Calu3 (cell line): ENCODE results near the gene TSPAN6. TPM values are rescaled to one million over a fixed set of nuclear protein-coding genes. Genes with fewer than 3 reads are reported as not detected.

Source experiments
- BruUV-seq: library from RNA; stranded (reverse); fragments of 400-500 nt; replicated peaks from 2 replicates; lab custom pipeline; 2021; lab: Mats Ljungman, UMichigan
- CTCF ChIA-PET: fragments of 300-600 bp; sonication (Branson Sonifier 250); formaldehyde crosslinking; loops from one replicate; lab custom pipeline; 2022; ENCODE audit warnings: antibody characterized with exemption; lab: Charles Lee
- DNase-seq: peaks from one replicate; pipeline ENCODE4 v3.0.0; 2022
- H3K27ac Mint-ChIP-seq: one replicate; pipeline ENCODE4 v1.8.0; 2022; ENCODE audit warnings: mixed read lengths; ENCODE audit not compliant: unreplicated experiment
- H3K27me3 Mint-ChIP-seq: one replicate; pipeline ENCODE4 v1.8.0; 2022; ENCODE audit warnings: mixed read lengths; ENCODE audit not compliant: unreplicated experiment
- H3K36me3 Mint-ChIP-seq: one replicate; pipeline ENCODE4 v1.8.0; 2022; ENCODE audit warnings: mild to moderate bottlenecking, moderate library complexity, mixed read lengths; ENCODE audit not compliant: insufficient read depth, unreplicated experiment
- H3K4me1 Mint-ChIP-seq: one replicate; pipeline ENCODE4 v1.8.0; 2022; ENCODE audit warnings: mild to moderate bottlenecking, low read depth, mixed read lengths; ENCODE audit not compliant: unreplicated experiment
- H3K4me3 Mint-ChIP-seq: one replicate; pipeline ENCODE4 v1.8.0; 2022; ENCODE audit warnings: mild to moderate bottlenecking, low read depth, moderate library complexity, mixed read lengths; ENCODE audit not compliant: unreplicated experiment
- H3K9me3 Mint-ChIP-seq: one replicate; pipeline ENCODE4 v1.8.0; 2022; ENCODE audit warnings: low read depth, mixed read lengths; ENCODE audit not compliant: unreplicated experiment
- CTCF ChIP-seq: fragments of 200-600 bp; IDR thresholded peaks from one replicate; pipeline ENCODE4 v1.8.0; 2022; ENCODE audit warnings: antibody characterized with exemption; ENCODE audit not compliant: unreplicated experiment
- intact Hi-C: fragments of 100-400 bp; cut with micrococcal nuclease; formaldehyde crosslinking; loops from one replicate; pipeline ENCODE4 v1.10.0; 2022; ENCODE audit not compliant: unreplicated experiment
- total RNA-seq: library from RNA; stranded (reverse); gene quantifications from 2 replicates; pipeline ENCODE4 v1.2.3, GENCODE V29; 2022

Gene TSPAN6
- total RNA-seq, 1 experiment from 2014 or later, result 70.6 TPM

DNA sequence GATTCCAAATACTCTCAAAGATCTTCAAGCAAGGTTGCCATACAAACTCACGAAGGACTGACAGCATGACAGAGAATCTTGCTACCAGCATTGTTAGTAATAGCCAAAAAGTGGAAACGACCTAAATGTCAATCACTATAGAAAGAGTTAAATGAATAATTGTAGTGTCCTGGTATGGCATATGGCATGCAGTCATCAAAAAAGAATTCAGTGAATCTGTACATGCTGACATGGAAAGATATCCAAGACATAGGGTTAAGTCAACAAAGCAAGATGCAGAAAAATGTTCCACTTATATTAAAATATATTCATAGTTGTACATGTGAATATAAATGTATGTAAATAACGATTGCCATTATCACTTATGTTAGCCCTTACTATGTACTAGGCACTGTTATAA, 45.0 kb upstream of the TSPAN6 start:
- Mint-ChIP-seq H3K4me3 (no peak overlapping the region), H3K27ac (no peak overlapping the region), H3K27me3 (no peaks in the 10 kb centered on the region), H3K9me3 (no peaks in the 10 kb centered on the region), H3K4me1 (no peaks in the 10 kb centered on the region), H3K36me3 (peaks cover 7% of the 10 kb centered on the region)
- BruUV-seq, result no TSS peak
- TF ChIP-seq CTCF, result no peak
- CTCF ChIA-PET, result interaction anchor here (1.2 kb wide), 1 partner anchor 10 kb away, joined by 4 read pairs; no protein-coding TSS in a partner anchor
- no peak for DNase-seq
- intact Hi-C loops, result loop anchor here (10.0 kb wide), 1 partner anchor 167 kb away; no protein-coding TSS in a partner anchor

- H3K27ac Mint-ChIP-seq, result no peak overlapping the region
- no peaks in the 10 kb centered on the region for H3K27me3 Mint-ChIP-seq
- DNase-seq, result no peak
- CTCF ChIA-PET, result interaction anchor here (1.2 kb wide), 1 partner anchor 9 kb away, joined by 4 read pairs; no protein-coding TSS in a partner anchor
- H3K36me3 Mint-ChIP-seq, result peaks cover 4% of the 10 kb centered on the region
- no peak overlapping the region for H3K4me3 Mint-ChIP-seq
- intact Hi-C loops, result loop anchor here (10.0 kb wide), 1 partner anchor 166 kb away; no protein-coding TSS in a partner anchor
- no peaks in the 10 kb centered on the region for H3K4me1 Mint-ChIP-seq
- TF ChIP-seq CTCF, result no peak
- H3K9me3 Mint-ChIP-seq, result no peaks in the 10 kb centered on the region
- BruUV-seq, result no TSS peak
Measured at GRCh38 chrX:100680756-100681155, 44.1 kb upstream of the TSPAN6 start.

DNA sequence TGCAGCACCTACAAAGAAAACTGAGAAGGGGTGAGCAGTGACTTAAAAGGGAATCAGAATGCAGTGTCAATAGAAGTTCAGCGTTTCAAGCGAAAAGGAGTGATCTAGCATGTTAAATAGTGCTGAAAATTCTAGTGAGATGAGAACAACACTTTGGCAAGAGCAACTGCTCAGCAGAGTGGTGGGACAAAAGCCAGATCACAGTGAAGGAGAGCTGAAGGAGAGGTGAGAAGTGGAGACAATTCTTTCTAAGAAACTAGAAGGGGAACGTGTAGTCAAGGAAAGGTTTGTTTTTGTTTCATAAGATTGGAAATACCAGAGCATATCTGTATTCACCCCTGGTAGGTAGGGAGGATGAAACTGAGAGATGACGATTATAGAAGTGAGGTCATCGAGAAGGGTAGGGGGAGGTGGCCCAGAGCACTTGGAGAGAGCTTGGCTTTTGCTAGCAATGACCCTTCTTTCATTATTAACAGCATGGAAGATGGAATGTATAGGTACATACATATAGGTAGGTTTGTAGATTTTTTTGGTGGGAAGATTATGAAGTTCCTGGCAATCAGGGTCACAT, 41.1 kb upstream of the TSPAN6 start:
- CTCF ChIA-PET, result no interaction called here
- H3K36me3 Mint-ChIP-seq, result no peaks in the 10 kb centered on the region
- TF ChIP-seq CTCF, result no peak
- DNase-seq, result no peak
- BruUV-seq, result no TSS peak
- H3K9me3 Mint-ChIP-seq, result no peaks in the 10 kb centered on the region
- no peaks in the 10 kb centered on the region for H3K27me3 Mint-ChIP-seq
- intact Hi-C loops, result no loop called here
- H3K4me1 Mint-ChIP-seq, result peaks cover 10% of the 10 kb centered on the region
- H3K4me3 Mint-ChIP-seq, result no peak overlapping the region
- no peak overlapping the region for H3K27ac Mint-ChIP-seq

DNA sequence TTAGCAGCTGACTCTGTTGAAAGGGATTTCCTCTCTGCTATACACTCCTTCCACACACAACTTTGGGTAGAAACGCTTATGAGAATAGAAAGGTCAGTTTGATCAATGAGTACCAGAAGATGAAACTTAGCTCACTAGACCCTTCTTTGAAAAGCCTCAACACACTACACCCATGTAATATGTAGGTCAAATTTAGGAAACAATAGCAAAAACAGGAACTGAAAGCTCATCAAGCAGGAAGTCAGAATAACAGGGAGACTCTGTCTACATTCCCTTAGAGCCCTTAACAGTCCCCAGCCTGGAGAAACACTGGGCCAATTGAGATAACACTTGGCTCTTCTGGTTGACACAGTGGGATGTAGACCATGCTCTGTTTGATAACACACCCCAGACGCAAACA, 38.1 kb upstream of the TSPAN6 start:
- peaks cover 10% of the 10 kb centered on the region for H3K4me1 Mint-ChIP-seq
- no peaks in the 10 kb centered on the region for H3K36me3 Mint-ChIP-seq
- H3K27ac Mint-ChIP-seq, result no peak overlapping the region
- intact Hi-C loops, result no loop called here
- no peaks in the 10 kb centered on the region for H3K27me3 Mint-ChIP-seq
- TF ChIP-seq CTCF, result no peak
- H3K4me3 Mint-ChIP-seq, result no peak overlapping the region
- H3K9me3 Mint-ChIP-seq, result no peaks in the 10 kb centered on the region
- no TSS peak for BruUV-seq
- CTCF ChIA-PET, result no interaction called here
- no peak for DNase-seq
